NCI-H748 treated with DMSO at 0.1 percent for 48 hours (cell line): Measurements from ENCODE around the gene RNF182.
"Not testable (repeated sequence)": the region's sequence is repeated elsewhere in the genome, so short reads cannot be mapped to it uniquely, and the experiment has no call there.

Experiments used
- DNase-seq: peaks from one replicate; lab custom pipeline; 2025; lab: John Stamatoyannopoulos, UW

The RNF182 gene

GRCh38 chr6:14001329-14002012 lies 76.7 kb downstream of the RNF182 start:
- no peak for DNase-seq

- DNase-seq: no peak
Measured at GRCh38 chr6:14002176-14002947, 77.6 kb downstream of the RNF182 start.

DNA sequence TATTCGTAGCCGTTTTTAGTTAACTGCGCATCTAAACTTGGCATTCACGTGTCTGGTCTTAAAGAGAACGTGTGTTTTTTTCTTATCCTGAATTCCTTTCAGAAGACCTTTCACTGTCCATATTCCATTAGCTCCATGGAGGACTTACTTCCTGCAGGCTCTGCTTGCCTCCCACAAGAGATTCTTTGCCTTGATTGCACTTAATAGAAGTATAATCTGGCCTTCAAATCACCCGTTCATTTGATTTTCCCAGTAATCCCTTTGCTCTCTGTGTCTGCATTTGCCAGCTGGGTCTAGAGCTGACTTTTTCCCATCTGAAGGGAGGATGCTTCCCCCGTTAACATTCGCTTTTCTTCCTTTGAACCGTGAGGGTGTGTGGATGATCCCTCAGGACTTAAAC lies 79.5 kb downstream of the RNF182 start:
- no peak for DNase-seq

GRCh38 chr6:14008809-14009208 lies 84.1 kb downstream of the RNF182 start:
- no peak for DNase-seq

DNA sequence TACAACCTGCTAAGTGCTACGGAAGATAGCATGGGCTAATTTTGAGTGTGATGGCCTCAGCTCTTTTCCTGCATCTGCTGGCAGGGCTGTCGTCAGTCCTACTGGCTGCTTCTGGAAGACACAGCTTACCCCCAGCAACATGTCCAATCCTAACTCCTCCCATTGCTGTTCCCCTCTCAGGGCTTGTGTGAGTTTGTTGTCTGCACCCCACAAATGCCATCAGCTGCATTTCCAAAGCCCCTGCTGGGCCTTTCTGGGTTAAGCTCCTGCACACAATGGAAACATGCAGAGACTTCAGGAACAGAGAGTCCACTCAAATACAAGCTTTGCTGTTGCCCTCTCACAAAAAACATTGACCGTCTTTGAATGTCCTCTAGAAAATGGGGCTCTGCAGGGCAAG lies 84.7 kb downstream of the RNF182 start:
- DNase-seq: no peak

DNA sequence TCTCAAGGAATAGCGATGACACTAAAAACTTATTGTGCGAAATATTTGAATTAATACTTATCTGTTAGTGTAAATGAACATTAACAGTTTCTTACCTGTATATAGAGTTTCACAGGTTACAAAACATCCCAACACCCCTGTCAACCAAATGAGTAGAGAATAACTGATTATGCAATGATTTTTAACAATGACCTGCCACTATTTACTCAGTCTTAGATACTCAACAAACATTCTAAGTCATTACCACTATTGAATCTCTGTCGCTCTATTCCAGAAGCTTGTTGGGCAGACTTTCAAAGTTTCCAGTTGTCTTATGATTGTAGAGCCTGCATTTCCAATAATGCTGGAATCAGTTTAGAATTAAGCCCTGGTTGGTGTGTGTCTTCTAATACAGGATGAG lies 85.5 kb downstream of the RNF182 start:
- peak; percentile 38 for DNase-seq

GRCh38 chr6:14012313-14013030 lies 87.7 kb downstream of the RNF182 start:
- no peak for DNase-seq

DNA sequence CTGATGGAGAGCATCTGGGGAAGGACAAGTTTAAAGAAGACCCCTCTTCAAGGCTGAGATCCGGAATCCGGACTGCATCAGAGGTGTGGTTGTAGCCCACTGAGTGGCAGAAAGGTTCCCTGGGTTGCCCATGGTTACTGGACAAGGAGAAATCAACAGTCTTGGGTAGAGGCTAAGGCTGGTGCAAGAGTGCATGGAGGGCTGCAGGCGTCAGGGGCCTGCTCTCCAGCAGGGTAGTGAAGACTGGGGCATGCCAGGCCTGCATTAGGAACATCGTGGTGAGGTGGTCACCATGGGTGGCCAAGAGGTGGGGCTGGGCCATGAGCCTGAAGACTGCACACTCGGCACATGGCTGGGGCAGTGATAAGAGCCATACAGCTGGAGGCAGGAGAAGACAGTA lies 91.2 kb downstream of the RNF182 start:
- no peak for DNase-seq

GRCh38 chr6:14016432-14016831 lies 91.7 kb downstream of the RNF182 start:
- DNase-seq: no peak

- no peak for DNase-seq
Measured at GRCh38 chr6:14016935-14017625, 92.3 kb downstream of the RNF182 start.

- DNase-seq: no peak
Measured at GRCh38 chr6:14017626-14018475, 93.1 kb downstream of the RNF182 start.

DNA sequence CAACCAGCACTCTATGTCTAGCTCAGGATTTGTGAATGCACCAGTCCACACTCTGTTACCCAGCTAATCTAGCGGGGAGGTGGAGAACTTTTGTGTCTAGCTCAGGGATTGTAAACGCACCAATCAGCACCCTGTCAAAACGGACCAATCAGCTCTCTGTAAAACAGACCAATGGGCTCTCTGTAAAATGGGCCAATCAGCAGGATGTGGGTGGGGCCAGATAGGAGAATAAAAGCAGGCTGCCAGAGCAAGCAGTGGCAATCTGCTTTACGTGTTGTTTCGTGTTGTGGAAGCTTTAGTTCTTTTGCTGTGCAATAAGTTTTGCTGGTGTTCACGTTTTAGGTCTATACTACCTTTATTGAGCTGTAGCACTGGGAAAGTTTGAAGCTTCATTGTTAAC lies 93.8 kb downstream of the RNF182 start:
- DNase-seq: not testable (repeated sequence)

DNA sequence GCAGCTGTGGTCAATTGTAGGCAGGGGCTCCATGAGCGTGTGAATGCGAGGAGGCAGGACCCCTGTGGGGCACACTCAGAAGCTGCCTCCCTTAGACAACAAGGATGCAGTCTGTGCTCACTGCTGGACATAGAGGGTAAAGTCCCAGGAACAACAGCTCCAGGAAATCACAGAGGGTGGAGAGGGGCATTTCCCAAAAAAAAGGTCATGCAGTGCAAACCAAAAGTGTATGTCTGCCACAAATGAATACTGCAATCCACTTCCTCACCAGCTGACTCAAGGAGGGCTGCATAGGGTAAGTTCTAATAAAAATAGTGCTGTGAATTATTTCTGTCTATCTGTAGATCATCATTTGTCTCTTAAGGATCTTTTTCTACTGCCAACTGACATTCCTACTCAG lies 95.8 kb downstream of the RNF182 start:
- DNase-seq: no peak

DNA sequence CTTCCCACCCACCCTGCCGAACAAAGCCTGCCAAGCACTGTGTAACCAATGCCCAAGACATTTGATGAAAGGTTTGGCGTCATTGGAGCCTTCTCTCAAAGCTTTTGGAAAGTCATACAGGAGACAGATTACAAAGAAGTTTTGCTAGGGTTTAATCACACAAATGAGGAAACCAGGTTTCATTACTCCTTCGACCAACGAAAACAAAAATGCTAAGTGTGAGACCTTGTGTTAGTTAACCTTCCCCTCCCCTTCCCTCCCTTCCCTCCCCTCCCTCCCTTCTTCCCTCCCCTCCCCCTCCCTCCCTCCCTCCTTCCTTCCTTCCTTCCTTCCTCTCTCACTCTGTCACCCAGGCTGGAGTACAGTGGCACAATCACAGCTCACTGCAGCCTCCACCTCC lies 96.7 kb downstream of the RNF182 start:
- no peak for DNase-seq

- no peak for DNase-seq
Measured at GRCh38 chr6:14022673-14023072, 97.9 kb downstream of the RNF182 start.

- peak; percentile 60 for DNase-seq
Measured at GRCh38 chr6:14023855-14024254, 99.1 kb downstream of the RNF182 start.

DNA sequence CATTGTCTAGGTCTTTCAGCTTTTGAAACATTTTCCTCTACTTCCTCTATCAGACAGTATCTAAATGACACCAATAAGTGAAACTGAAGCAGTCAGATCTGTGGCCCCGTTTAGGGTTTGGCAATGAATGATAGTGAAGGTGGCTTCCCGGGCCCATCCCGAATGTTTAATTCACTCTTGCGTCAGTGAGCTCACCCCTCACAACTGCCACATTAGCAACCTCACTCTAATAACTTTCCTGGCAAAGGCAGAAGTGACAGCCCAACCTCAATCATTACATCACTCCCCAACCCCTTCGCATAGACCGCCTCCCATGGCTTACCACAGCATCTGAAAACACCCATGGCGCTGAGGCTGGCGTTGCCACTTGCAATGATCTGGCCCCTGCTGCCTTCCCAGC lies 100.4 kb downstream of the RNF182 start:
- no peak for DNase-seq

GRCh38 chr6:14026831-14027539 lies 102.2 kb downstream of the RNF182 start:
- no peak for DNase-seq

GRCh38 chr6:14028631-14029030 lies 103.9 kb downstream of the RNF182 start:
- no peak for DNase-seq

- DNase-seq: no peak
Measured at GRCh38 chr6:14029605-14030004, 104.9 kb downstream of the RNF182 start.
